HL-60 (cell line): ENCODE measurements around the gene FGD3.

Experiments used
- CTCF ChIP-seq: IDR thresholded peaks from one replicate; pipeline ENCODE4 v1.5.1; 2011; ENCODE audit warnings: low read length, control low read depth, inconsistent platforms; ENCODE audit not compliant: insufficient read depth
- GABPA ChIP-seq: IDR thresholded peaks from 2 replicates; pipeline ENCODE4 v1.6.1; 2012; ENCODE audit warnings: low read depth
- POLR2AphosphoS5 ChIP-seq: IDR thresholded peaks from 2 replicates; pipeline ENCODE4 v1.6.1; 2012; ENCODE audit warnings: low read depth
- REST ChIP-seq: IDR thresholded peaks from 2 replicates; pipeline ENCODE4 v1.6.1; 2012; ENCODE audit warnings: low read depth; ENCODE audit not compliant: insufficient replicate concordance
- SPI1 ChIP-seq: IDR thresholded peaks from 2 replicates; pipeline ENCODE4 v1.6.1; 2012; ENCODE audit warnings: low read depth, mild to moderate bottlenecking, borderline replicate concordance

- TF ChIP-seq CTCF (no peak), GABPA (no peak), REST (no peak), POLR2AphosphoS5 (no peak), SPI1 (no peak)
These were observed 26.9 kb upstream of the FGD3 start for GRCh38 chr9:92920437-92920836.
